GM21619 (cell line): ENCODE data around the gene PHB1.
"Not testable (repeated sequence)": the region's sequence is repeated elsewhere in the genome, so short reads cannot be mapped to it uniquely, and the experiment has no call there.

Source experiments
- ATAC-seq: cut with Tn5 transposase; IDR thresholded peaks from one replicate; pipeline ENCODE4 v1.9.1; 2021; ENCODE audit not compliant: unreplicated experiment

PHB1 gene

DNA sequence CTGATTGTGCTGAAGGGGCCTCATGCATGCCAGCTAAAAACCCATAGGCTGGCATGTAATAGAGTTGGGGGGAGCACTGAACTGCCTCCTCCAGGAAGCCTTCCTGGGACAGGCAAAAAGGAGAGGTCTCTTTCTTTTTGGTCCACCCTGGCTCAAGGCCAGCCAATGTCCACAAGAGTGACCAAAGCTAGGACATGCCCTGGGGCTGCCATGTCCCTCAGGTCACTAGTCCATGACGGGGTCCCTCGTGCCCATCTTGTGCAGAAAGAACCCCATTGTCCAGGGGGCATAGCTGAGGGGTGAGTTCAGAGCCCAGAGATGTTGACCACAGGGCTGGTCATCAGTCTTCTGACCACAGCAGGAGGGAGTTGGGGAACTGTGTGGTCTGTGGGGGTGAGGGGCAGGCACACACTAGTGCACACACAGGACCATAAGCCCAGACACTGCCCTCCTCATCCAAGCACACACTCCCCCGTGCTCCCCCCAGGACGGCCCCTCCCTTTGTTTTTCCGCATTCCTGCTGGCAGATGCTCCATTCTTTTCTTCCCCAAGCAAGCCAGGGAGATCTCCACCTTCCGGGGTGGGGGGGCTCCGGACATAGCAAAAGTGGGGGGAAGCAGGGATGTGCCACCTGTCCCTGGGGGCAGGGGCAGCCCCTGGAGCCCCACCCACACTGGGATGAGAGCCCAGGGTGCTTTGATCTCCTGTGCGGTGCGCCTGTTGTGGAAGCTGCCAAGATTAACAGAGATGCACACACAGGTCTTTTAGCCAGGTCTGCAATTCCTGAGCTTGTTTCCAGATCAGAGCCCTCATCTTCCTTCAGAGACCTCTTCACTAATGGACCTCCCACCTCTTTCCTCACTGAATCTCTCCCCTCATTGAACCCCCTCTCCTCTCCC is 25.2 kb upstream of the PHB1 start:
- ATAC-seq, result no peak

DNA sequence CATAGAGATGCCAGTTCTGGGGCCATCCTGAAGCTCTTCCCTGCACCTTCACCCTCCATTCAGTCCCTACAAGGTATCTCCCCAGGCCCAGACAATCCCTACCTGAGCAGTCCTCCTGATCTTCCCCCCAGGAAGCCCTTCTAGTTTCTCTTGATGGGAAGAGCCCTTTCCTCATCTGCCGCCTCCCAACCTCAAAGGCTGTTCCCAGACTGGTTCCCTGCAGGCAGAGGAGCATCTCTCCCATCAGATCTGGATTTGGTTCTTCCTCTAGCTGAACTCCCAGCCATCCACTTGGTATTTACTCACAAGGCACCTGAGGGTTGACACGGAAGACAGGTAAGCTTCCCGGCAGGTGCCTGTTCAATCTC is 24.6 kb upstream of the PHB1 start:
- no peak for ATAC-seq

DNA sequence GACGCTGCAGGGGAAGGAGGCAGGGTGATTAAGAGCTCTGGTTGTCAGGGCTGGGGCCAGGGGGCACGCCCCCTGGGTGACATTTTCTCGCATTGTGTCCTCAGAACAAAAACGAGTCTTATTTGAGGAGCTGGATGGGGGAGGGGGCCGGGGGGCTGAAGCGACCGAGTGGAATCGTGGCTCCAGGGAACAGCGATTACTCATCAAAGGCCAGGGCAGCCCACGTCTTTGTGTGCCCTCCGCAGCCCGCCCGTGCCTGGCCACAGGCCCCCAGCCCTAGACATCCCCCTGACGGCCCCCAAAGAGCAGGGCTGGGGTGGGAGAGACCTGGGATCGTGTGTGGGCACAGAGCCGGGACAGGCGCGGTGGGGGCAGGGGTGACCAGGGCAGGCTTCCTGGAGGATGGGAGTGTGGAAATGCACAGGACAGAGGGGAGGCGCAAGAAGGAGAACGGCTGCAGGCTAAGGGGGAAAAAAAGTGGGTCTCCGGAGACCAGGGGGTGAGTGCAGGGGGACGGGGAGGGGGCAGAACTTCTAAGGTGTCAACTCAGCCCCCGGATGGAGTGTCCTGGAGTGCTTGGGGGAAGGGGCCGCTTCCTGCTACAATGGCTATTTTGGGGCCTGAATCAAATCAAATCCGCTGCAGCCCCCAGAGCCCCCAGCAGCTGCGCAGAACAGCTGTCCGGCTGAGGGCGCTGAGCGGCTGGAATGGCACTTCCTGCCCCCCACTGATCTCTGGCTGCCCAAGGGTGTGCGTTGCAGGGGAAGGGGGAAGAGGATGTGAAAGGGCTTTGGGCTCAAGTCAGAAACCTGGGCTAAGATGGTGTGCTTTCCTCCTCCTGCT is 24.0 kb upstream of the PHB1 start:
- no peak for ATAC-seq

DNA sequence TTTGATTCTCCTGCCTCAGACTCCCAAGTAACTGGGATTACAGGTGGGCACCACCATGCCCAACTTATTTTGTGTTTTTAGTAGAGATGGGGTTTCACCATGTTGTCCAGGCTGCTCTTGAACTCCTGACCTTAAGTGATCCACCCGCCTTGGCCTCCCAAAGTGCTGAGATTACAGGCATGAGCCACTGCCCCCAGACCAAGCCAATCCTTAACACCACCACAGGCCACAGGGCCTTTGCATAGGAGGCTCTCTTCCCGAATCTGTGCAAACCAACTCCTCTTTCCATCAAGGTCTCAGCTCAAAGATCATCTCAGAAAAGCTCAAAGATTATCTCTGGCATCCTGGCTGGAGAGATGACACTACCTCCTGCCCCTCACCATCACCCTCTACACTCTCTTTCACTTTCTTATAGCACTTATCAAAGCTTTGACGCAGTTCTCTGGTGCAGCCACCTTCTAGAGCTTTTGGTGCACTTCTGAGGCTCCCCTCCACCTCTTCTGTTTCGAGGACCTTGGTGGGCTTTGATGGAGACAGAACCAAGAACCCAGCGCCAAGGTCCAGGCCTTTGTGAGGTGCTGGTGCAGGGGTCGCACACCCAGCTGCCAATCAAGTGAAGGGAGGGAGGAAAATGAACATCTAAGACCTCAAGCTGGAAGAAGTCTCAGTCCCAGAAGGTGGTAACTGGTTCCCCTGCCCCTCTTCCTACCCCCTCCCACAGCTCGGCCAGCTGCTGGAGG is 23.2 kb upstream of the PHB1 start:
- no peak for ATAC-seq

DNA sequence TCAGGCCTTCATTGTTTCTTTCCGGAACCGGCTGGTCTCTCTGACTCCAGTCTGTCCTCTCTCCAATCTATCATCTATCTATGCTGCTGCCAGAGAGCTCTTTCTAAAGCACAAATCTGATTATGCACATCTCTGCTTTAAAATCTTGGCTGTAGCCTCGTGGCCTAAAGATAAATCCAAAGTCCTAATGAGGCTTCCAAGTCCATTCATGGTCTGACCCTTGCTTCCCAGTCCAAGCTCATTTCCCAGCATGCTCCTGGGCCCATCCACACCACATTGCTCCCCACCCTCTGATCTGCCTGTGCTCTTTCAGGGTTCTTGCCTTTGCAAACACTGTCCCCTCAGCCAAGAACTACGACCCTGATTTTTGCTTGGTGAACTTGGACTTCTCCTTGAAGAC is 21.5 kb upstream of the PHB1 start:
- ATAC-seq, result no peak

DNA sequence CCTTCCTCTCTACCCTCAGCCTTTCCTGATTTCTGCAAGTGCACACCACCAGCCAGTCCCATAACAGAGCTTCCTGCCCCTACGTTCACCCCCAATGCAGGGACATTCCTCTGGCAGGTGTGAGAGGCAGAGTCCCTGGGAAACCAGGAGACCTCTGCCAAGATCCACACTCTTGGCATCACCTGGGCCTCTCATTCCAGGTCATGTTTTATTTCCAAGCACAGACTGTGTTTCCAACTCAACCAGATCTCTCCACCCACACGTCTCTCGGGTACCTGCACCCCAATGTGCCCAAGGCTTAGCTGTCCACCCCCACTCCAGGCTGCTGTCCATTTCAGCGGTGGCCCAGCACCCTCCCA is 21.0 kb upstream of the PHB1 start:
- no peak for ATAC-seq

DNA sequence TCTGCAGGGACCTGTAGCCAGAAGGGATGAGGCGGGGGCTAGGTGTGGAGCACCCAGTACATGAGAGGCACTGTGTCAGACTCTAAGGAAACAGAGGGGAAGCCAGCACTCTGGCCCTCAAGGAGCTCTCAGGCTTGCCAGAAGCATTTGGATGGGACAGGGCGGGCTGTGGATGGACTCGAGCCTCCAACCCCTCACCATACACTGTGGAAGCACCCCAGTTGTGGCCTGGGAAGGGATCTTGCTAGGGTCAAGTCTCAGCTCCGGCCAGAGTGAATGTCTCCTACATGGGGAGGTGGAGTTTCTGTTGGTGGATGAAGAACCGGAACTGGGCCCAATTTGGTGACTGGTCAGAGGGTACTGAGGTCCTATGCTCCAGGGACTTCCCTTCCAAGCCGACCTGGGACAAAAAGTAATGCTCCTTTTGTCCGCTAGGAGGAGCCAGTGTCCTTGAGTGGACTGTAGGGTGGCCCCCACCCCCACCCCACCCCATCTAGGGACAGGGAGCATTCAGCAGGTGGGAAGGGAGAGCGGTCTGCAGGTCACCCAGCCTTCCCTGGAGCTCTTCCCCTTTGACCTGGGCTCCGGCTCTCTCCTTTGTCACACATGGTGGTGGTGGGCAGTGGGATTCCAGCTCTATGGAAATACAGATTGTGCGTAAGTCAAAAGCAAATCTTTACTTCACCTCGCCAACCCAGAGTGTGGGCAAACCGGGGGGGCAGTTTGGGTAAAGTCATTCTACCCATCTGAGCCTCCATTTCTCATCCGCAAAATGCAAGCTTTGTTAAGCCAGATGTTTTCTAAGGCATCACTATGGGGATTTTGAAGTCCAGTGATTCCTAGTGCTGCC is 20.4 kb upstream of the PHB1 start:
- ATAC-seq, result no peak

DNA sequence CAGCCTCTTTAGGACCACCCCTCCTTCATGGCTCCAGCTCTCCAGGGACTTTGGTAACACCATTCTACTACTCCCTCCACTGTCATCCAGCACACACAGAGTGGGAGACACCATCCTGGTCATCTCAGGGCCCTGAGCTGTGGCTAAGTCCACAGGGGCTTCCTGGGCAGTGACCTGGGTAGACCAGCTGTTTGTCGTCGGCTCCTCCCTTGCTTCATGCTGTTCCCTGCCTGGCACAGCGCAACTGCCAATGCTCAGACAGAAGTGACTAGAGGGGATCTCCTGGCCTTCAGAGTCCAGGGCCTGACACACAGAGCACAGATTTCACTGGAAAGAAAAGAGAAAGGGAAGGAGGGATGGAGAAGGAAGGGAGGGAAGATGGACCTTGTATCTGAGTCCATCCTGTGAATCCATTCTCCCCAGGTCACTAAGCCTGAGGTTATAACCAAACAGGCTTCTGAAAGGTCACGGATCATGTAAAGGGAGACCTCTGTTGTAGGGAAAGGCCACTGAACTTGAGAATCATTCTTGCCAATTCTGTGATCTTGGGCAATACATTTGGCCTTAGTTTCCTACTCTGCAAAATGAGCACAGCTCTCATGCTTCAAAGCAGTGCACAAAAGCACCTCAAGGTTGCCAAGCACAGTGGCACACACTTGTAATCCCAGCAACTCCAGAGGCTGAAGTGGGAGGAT is 18.5 kb upstream of the PHB1 start:
- ATAC-seq, result no peak

DNA sequence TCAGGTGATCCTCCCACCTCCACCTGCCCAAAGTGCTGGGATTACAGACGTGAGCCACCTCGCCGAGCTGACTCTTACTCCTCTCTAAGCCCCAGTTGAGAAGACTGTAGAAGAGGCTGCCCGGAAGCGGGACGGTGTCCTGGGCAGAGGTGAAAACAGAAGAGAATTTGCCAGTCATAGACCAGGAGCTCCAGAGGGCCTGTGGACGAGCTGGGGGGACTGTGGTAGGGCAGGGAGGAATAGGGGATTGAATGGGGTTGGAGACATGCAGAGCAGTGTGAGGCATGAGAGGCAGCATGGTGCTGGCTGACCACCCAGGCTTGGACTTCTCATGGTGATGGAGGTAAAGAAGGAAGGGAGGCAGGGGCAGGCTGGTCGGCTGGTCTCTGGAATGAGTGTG is 17.1 kb upstream of the PHB1 start:
- ATAC-seq, result no peak

DNA sequence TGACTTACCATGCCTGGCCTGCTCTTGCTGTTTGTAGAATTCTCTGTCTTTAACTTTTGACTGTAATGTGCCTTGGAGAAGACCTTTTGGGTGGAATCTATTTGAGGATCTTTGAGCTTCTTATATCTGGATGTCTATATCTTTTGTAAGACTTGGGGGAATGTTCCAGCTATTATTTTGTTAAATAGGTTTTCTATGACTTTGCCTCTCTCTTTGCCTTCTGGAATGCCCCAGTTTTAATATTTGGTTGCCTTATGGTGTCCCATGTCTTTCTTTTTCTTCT is 10.3 kb upstream of the PHB1 start:
- ATAC-seq, result no peak

DNA sequence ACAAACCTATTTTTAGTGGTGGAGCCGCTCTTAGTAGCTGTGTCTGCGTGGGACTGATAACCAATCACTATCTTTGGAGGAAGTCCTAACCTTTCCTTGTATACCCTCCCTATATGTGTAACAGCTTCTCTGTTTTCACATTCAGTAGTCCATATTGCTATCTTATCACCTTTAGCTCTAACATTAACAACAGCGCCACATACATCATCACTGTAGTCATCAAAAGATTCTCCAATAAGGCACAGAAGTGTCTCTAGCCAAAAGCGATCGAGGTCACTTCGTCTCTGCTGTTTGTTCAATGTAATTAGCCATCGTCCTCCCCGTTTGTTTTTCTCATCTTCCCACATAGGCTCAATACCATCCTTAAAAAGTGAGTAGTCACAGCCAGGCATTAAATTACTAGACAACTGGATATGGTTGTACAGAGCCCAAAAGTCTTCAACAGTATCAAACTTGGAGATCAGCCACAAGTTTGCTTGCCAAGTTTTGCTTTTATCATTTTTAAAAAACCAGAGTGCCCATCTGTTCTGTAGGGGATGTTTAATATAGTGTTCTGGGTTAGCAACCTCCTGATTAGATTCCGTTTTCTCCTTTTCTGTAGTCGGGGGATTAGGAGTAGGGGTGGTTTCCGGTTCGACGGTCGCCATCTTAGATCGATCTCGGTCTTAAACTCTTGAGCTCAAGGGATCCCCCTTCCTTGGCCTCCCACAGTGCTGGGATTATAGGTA is 9.8 kb upstream of the PHB1 start:
- ATAC-seq, result not testable (repeated sequence)

DNA sequence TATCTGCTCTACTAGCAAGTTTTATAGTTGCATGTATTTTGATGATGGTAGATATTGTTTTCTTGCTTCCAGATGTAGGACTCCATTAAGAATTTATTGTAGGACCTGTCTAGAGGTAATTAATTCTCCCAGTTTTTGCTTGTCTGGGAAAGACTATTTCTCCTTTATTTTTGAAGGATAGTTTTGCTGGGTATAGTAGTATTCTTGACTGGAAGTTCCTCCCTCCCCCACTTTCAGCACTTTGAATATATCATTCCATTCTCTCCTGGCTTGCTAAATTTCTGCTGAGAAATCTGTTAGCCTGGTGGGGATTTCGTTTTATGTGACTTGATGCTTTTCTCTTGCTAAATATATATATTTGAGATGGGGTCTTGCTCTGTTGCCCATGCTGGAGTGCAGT is 8.0 kb upstream of the PHB1 start:
- ATAC-seq, result no peak

DNA sequence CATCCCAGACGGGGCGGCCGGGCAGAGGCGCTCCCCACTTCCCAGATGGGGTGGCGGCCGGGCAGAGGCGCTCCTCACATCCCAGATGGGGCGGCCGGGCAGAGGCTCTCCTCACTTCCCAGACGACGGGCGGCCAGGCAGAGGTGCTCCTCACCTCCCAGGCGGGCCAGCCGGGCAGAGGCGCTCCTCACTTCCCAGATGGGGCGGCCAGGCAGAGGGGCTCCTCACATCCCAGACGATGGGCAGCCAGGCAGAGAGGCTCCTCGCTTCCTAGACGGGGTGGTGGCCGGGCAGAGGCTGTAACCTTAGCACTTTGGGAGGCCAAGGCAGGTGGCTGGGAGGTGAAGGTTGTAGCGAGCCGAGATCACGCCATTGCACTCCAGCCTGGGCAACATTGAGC is 5.1 kb upstream of the PHB1 start:
- not testable (repeated sequence) for ATAC-seq

DNA sequence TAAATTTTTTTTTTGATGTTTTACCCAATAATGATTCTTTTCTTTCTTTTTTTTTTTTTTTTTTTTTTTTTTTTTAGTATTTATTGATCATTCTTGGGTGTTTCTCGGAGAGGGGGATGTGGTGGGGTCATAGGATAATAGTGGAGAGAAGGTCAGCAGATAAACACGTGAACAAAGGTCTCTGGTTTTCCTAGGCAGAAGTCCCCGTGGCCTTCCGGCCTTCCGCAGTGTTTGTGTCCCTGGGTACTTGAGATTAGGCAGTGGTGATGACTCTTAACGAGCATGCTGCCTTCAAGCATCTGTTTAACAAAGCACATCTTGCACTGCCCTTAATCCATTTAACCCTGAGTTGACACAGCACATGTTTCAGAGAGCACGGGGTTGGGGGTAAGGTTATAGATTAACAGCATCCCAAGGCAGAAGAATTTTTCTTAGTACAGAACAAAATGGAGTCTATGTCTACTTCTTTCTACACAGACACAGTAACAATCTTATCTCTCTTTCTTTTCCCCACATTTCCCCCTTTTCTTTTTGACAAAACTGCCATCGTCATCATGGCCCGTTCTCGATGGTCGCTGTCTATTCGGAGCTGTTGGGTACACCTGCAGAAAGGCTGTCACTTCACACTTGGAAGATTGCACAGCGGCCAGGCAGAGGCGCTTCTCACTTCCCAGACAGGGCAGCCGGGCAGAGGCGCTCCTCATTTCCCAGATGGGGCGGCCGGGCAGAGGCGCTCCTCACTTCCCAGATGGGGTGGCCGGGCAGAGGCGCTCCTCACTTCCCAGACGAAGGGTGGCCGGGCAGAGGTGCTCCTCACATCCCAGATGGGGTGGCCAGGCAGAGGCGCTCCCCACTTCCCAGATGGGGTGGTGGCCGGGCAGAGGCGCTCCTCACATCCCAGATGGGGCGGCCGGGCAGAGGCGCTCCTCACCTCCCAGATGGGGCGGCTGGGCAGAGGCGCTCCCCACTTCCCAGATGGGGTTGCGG is 4.4 kb upstream of the PHB1 start:
- ATAC-seq, result not testable (repeated sequence)

DNA sequence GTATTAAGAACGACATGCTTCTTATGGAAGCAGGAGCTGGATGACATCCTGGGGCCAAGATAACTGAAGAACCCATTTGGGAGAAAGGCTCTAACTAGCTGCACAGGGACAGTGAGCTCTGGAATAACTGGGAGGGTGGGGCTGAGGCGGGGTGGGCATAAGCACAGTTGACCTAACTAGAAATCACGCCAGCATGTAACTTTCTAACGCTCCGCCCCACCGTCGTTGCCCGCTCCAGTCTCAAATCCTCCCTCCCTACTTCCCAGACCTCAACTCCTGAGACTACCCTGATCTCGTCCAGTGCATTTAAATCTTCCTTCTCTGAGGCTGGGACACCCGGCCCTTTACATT is 436 bp downstream of the PHB1 start:
- no peak for ATAC-seq

DNA sequence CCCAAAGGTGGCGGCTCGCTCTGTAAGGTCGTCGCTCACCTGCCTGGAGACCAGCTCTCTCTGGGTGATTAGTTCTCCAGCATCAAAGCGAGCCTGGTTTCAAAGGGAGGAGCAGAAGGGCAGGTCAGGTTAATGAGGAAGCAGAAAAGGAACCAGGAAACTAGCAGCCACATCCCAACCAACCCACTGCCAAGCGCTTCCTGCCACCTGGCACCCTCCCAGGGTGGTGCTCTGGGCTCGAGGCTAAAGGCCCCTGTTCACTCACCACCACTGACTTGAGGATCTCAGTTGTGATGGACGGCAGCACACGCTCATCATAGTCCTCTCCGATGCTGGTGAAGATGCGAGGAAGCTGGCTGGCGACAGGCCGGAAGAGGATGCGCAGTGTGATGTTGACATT is 5.6 kb downstream of the PHB1 start:
- ATAC-seq, result no peak

DNA sequence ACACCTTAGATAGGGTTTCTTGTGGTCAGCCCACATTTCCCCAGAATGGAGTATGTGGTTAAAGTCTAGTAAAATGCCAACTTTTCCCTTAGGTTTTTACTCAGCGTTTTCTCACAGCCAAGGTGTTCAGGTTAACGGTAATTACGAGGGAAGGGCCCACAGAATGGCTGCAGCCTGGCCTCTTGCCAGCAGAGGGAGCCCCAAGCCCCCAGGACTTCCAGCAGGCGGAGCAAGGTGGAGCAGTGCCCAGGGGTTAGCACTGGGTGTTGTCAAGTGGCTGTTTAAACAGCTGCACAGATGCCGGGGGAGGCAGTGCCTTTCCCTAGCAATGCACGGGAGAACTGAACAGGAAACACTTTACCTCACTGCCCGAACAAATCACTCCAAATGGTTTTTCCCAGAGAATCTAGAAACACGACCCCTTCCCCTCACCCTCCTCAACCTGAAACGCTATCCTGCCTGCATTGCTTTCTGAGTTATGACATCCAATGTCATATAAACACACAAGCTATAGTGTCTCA is 6.6 kb downstream of the PHB1 start:
- ATAC-seq, result peak; percentile 78

DNA sequence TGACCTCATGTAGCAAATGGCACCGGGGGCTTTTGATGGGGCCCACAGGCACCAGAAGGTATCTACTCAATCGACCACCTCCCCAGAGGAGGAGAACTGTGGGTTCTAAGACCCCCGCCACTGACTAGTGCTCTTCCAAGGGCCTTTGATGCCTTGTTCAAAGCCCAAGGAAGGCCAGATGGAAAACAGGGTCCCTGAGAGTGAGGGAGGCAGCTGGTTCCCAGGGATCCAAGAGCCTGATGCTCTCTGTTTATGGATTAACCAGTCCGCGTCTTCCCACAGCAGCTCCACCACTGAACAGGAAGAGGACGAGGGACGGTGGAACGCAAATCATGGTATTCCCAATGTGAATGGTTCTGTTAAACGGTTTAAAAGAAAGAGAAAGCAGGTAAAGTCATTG is 7.6 kb downstream of the PHB1 start:
- ATAC-seq, result no peak
